ENCODE measurements around the gene MTARC2. TPM values are rescaled to one million over a fixed set of nuclear protein-coding genes. Genes with fewer than 3 reads are reported as not detected.

MTARC2 gene
- total and polyA plus RNA-seq, 10 donors, result 4.8 to 27.2 (median 15.3) TPM

- Histone ChIP-seq H3K4me1 (no peaks in the 10 kb centered on the region), H3K36me3 (peaks cover 0 to 55% (median 0%) of the 10 kb centered on the region in 6 donors), H3K4me3 (no peak overlapping the region), H3K27me3 (replicated peaks in 1 of 7) (peaks cover 0 to 5% (median 0%) of the 10 kb centered on the region in 7 donors), H3K27ac (no peak overlapping the region), H3K9me3 (peaks cover 0 to 3% (median 0%) of the 10 kb centered on the region in 8 donors)
- 70 to 83% (median 79%) methylated on average over 14 of the region's 14 CpGs for WGBS, 5 donors
- intact Hi-C loops (cut with DNase I; ENCODE audit: low total_unique reads), result loop anchor here (10.0 kb wide), 1 partner anchor 616 kb away; no protein-coding TSS in a partner anchor
- no peak for DNase-seq
- TF ChIP-seq CTCF (IDR thresholded peaks at IDR 0.05 in 8 of 11, conservative IDR thresholded peaks at IDR 0.05 in 3 of 11) (no peak), POLR2AphosphoS5 (IDR thresholded peaks at IDR 0.05) (no peak), POLR2A (IDR thresholded peaks at IDR 0.05) (no peak)
Observed at GRCh38 chr1:220818421-220819173, 70.5 kb downstream of the MTARC2 start.

GRCh38 chr1:220819467-220820026 lies 71.4 kb downstream of the MTARC2 start:
- Histone ChIP-seq H3K9me3 (peaks cover 0 to 3% (median 0%) of the 10 kb centered on the region in 8 donors), H3K4me1 (no peaks in the 10 kb centered on the region), H3K27me3 (replicated peaks in 1 of 7) (peaks cover 0 to under 1% (median 0%) of the 10 kb centered on the region in 7 donors), H3K36me3 (peaks cover 0 to 46% (median 0%) of the 10 kb centered on the region in 6 donors), H3K27ac (no peak overlapping the region), H3K4me3 (no peak overlapping the region)
- TF ChIP-seq POLR2AphosphoS5 (IDR thresholded peaks at IDR 0.05), result no peak
- no peak for TF ChIP-seq POLR2A (IDR thresholded peaks at IDR 0.05)
- 46 to 65% (median 60%) methylated on average over 1 of the region's 1 CpG for WGBS, 5 donors
- DNase-seq, result no peak
- intact Hi-C loops (cut with DNase I; ENCODE audit: low total_unique reads), result loop anchor here (10.0 kb wide), 1 partner anchor 615 kb away; no protein-coding TSS in a partner anchor

- intact Hi-C loops (cut with DNase I; ENCODE audit: low total_unique reads), result no loop called here
- no peak overlapping the region for H3K4me3 ChIP-seq
- DNase-seq, result no peak
- H3K9me3 ChIP-seq, result peaks cover 0 to 3% (median 0%) of the 10 kb centered on the region in 8 donors
- no peak for TF ChIP-seq POLR2A (IDR thresholded peaks at IDR 0.05)
- no peak for TF ChIP-seq CTCF (IDR thresholded peaks at IDR 0.05 in 8 of 11, conservative IDR thresholded peaks at IDR 0.05 in 3 of 11)
- no peak for TF ChIP-seq POLR2AphosphoS5 (IDR thresholded peaks at IDR 0.05)
- H3K36me3 ChIP-seq, result no peaks in the 10 kb centered on the region
- no peak overlapping the region for H3K27ac ChIP-seq
- 83 to 93% (median 87%) methylated on average over 9 of the region's 9 CpGs for WGBS, 5 donors
- H3K27me3 ChIP-seq (replicated peaks in 1 of 7), result no peaks in the 10 kb centered on the region
- peaks cover 0 to 6% (median 0%) of the 10 kb centered on the region in 6 donors for H3K4me1 ChIP-seq
Observed at GRCh38 chr1:220824031-220824989, 76.2 kb downstream of the MTARC2 start.

GRCh38 chr1:220825819-220826551 lies 77.9 kb downstream of the MTARC2 start:
- intact Hi-C loops (cut with DNase I; ENCODE audit: low total_unique reads), result no loop called here
- peaks cover 0 to 4% (median 0%) of the 10 kb centered on the region in 7 donors for H3K27me3 ChIP-seq (replicated peaks in 1 of 7)
- H3K27ac ChIP-seq, result no peak overlapping the region

More at GRCh38 chr1:220825819-220826551, 77.9 kb downstream of the MTARC2 start:
- Histone ChIP-seq H3K4me3 (no peak overlapping the region), H3K4me1 (peaks cover 0 to 6% (median 0%) of the 10 kb centered on the region in 6 donors), H3K9me3 (no peaks in the 10 kb centered on the region), H3K36me3 (peaks cover 0 to 3% (median 0%) of the 10 kb centered on the region in 6 donors)
- no peak for DNase-seq
- TF ChIP-seq POLR2A (IDR thresholded peaks at IDR 0.05) (no peak), POLR2AphosphoS5 (IDR thresholded peaks at IDR 0.05) (no peak), CTCF (IDR thresholded peaks at IDR 0.05 in 8 of 11, conservative IDR thresholded peaks at IDR 0.05 in 3 of 11) (no peak)
- WGBS, 5 donors, result 56 to 75% (median 60%) methylated on average over 6 of the region's 6 CpGs

All from spleen (tissue), 11 donors.